HCT116 (cell line): ENCODE data around the gene MMEL1. TPM values are rescaled to one million over a fixed set of nuclear protein-coding genes. Genes with fewer than 3 reads are reported as not detected.

ENCODE experiments used
- ATAC-seq: fragments of 200-7000 bp; cut with Tn5 transposase; 2 replicates; pipeline ENCODE4 v1.9.1; 2020; ENCODE audit warnings: mild to moderate bottlenecking, moderate library complexity
- BruUV-seq: library from RNA; stranded (reverse); fragments of 400-500 nt; replicated peaks from 2 replicates; lab custom pipeline; 2021; lab: Mats Ljungman, UMichigan
- CTCF ChIA-PET: fragments of 300-600 bp; sonication (Branson Sonifier 250); formaldehyde crosslinking; loops from one replicate; lab custom pipeline; 2021; ENCODE audit warnings: antibody characterized with exemption; lab: Charles Lee
- POLR2A ChIA-PET: fragments of 300-600, 350-600 bp; sonication (Branson Sonifier 250); formaldehyde crosslinking; loops from one replicate; lab custom pipeline; 2021; ENCODE audit warnings: antibody characterized with exemption; lab: Charles Lee
- RAD21 ChIA-PET, 2 experiments: fragments of 300-600 bp; sonication (Branson Sonifier 250); formaldehyde crosslinking; loops; one replicate each; lab custom pipeline; 2023; ENCODE audit warnings: low total read pairs in 2 of 2; ENCODE audit not compliant: uncharacterized antibody in 2 of 2, unreplicated experiment in 2 of 2, low non-redundant PET in 1 of 2; lab: Charles Lee
- DNase-seq: peaks from one replicate; pipeline ENCODE4 v3.0.0-alpha.2; 2010; ENCODE audit warnings: low read depth, low spot score
- H2AFZ ChIP-seq: fragments of 200-600 bp; shearing (Covaris generic), sonication (generic); 2 replicates; pipeline ENCODE4 v1.6.1; 2017; ENCODE audit warnings: low read depth, mixed run types, mixed read lengths, antibody characterized with exemption, low read length; ENCODE audit not compliant: poor library complexity, severe bottlenecking
- H3K27ac ChIP-seq: 2 replicates; pipeline ENCODE4 v1.5.1; 2012; ENCODE audit warnings: low read depth, low read length
- H3K27me3 ChIP-seq: fragments of 200-600 bp; sonication (generic); 2 replicates; pipeline ENCODE4 v1.6.1; 2016; ENCODE audit warnings: mixed run types, low read length, mixed read lengths; ENCODE audit not compliant: insufficient read depth
- H3K36me3 ChIP-seq, 2 experiments: fragments of 200-500 bp in 1 of 2; fragments of 200-600 bp in 1 of 2; sonication (Bioruptor generic) in 1 of 2; sonication (generic) in 1 of 2; 2 replicates each; pipeline versions ENCODE4 v1.5.1 to v1.6.1; 2014 to 2016; ENCODE audit warnings: low read length in 2 of 2, inconsistent platforms in 1 of 2, mixed read lengths in 1 of 2, mixed run types in 1 of 2; ENCODE audit not compliant: insufficient read depth in 2 of 2, control insufficient read depth in 1 of 2
- H3K4me1 ChIP-seq, 2 experiments: fragments of 200-600 bp in 1 of 2; sonication (generic) in 1 of 2; 2 replicates each; pipeline versions ENCODE4 v1.5.1 to v1.6.1; 2012 to 2017; ENCODE audit warnings: low read length in 2 of 2, inconsistent platforms in 1 of 2, mild to moderate bottlenecking in 1 of 2, mixed read lengths in 1 of 2, mixed run types in 1 of 2, moderate library complexity in 1 of 2; ENCODE audit not compliant: insufficient read depth in 2 of 2, control insufficient read depth in 1 of 2
- H3K4me2 ChIP-seq: fragments of 200-600 bp; sonication (generic); 2 replicates; pipeline ENCODE4 v1.6.1; 2017; ENCODE audit warnings: mixed run types, low read length, mixed read lengths
- H3K4me3 ChIP-seq, 2 experiments: fragments of 200-600 bp in 1 of 2; sonication (generic) in 1 of 2; replicated peaks in 1 of 2; 2 replicates each; pipeline ENCODE4 v1.5.1; 2011 to 2016; ENCODE audit warnings: low read length in 2 of 2, control low read depth in 1 of 2, low read depth in 1 of 2, mild to moderate bottlenecking in 1 of 2, mixed read lengths in 1 of 2, mixed run types in 1 of 2
- H3K79me2 ChIP-seq: fragments of 200-600 bp; sonication (generic); 2 replicates; pipeline ENCODE4 v1.6.1; 2017; ENCODE audit warnings: mild to moderate bottlenecking, mixed run types, low read length, moderate library complexity, mixed read lengths; ENCODE audit not compliant: insufficient read depth
- H3K9ac ChIP-seq: fragments of 200-600 bp; sonication (generic); 2 replicates; pipeline ENCODE4 v1.6.1; 2016; ENCODE audit warnings: low read length, mixed read lengths
- H3K9me2 ChIP-seq: fragments of 200-600 bp; sonication (generic), shearing (Covaris generic); 2 replicates; pipeline ENCODE4 v1.6.1; 2017; ENCODE audit warnings: mixed run types, mild to moderate bottlenecking, moderate library complexity; ENCODE audit not compliant: insufficient read depth
- H3K9me3 ChIP-seq, 2 experiments: fragments of 200-500 bp in 1 of 2; fragments of 200-600 bp in 1 of 2; sonication (Bioruptor generic) in 1 of 2; sonication (generic) in 1 of 2; 2 replicates each; pipeline ENCODE4 v1.6.1; 2014 to 2017; ENCODE audit warnings: low read length in 2 of 2, mixed read lengths in 2 of 2, inconsistent platforms in 1 of 2, low read depth in 1 of 2, mild to moderate bottlenecking in 1 of 2, mixed run types in 1 of 2, moderate library complexity in 1 of 2; ENCODE audit not compliant: control insufficient read depth in 1 of 2, insufficient read depth in 1 of 2
- H4K20me1 ChIP-seq: fragments of 200-600 bp; sonication (generic), shearing (Covaris generic); 2 replicates; pipeline ENCODE4 v1.6.1; 2017; ENCODE audit warnings: mixed run types, mild to moderate bottlenecking, moderate library complexity; ENCODE audit not compliant: insufficient read depth
- ATF3 ChIP-seq: IDR thresholded peaks from 2 replicates; pipeline ENCODE4 v1.6.1; 2012
- CBX3 ChIP-seq: IDR thresholded peaks from 2 replicates; pipeline ENCODE4 v1.6.1; 2012; ENCODE audit warnings: low read depth
- CEBPB ChIP-seq: IDR thresholded peaks from 2 replicates; pipeline ENCODE4 v1.6.1; 2012; ENCODE audit warnings: low read depth
- EGR1 ChIP-seq: IDR thresholded peaks from 2 replicates; pipeline ENCODE4 v1.6.1; 2012; ENCODE audit warnings: low read depth
- ELF1 ChIP-seq: IDR thresholded peaks from 2 replicates; pipeline ENCODE4 v1.6.1; 2012; ENCODE audit warnings: low read depth, borderline replicate concordance
- FOSL1 ChIP-seq: IDR thresholded peaks from 2 replicates; pipeline ENCODE4 v1.6.1; 2012; ENCODE audit warnings: low read depth
- JUND ChIP-seq: IDR thresholded peaks from 2 replicates; pipeline ENCODE4 v1.6.1; 2012
- POLR2AphosphoS5 ChIP-seq: IDR thresholded peaks from 2 replicates; pipeline ENCODE4 v1.6.1; 2011; ENCODE audit warnings: mild to moderate bottlenecking, low read depth, low read length, moderate library complexity
- REST ChIP-seq: IDR thresholded peaks from 2 replicates; pipeline ENCODE4 v1.6.1; 2012; ENCODE audit warnings: low read depth
- SIN3A ChIP-seq: IDR thresholded peaks from 2 replicates; pipeline ENCODE4 v1.6.1; 2012; ENCODE audit warnings: low read depth
- SP1 ChIP-seq: IDR thresholded peaks from 2 replicates; pipeline ENCODE4 v1.6.1; 2012; ENCODE audit warnings: low read depth
- SRF ChIP-seq: IDR thresholded peaks from 2 replicates; pipeline ENCODE4 v1.6.1; 2012; ENCODE audit warnings: low read depth
- YY1 ChIP-seq: IDR thresholded peaks from 2 replicates; pipeline ENCODE4 v1.6.1; 2011; ENCODE audit warnings: low read length, low read depth, moderate library complexity, mild to moderate bottlenecking; ENCODE audit not compliant: insufficient replicate concordance; ENCODE audit errors: extremely low read depth
- ZBTB33 ChIP-seq: IDR thresholded peaks from 2 replicates; pipeline ENCODE4 v1.6.1; 2011; ENCODE audit warnings: mild to moderate bottlenecking, low read length, moderate library complexity; ENCODE audit not compliant: insufficient replicate concordance; ENCODE audit errors: extremely low read depth
- ZFX ChIP-seq: fragments of 450-650 bp; IDR thresholded peaks from 2 replicates; pipeline ENCODE4 v1.6.1; 2017
- intact Hi-C: fragments of 100-400 bp; cut with micrococcal nuclease; formaldehyde crosslinking; loops from 2 replicates; pipeline ENCODE4 v1.10.0; 2022
- total RNA-seq: library from RNA; stranded (reverse); gene quantifications from one replicate; pipeline ENCODE4 v1.2.1, GENCODE V29; 2021; ENCODE audit not compliant: unreplicated experiment

Gene MMEL1
- total RNA-seq, 1 experiment from 2014 or later, result 2.7 TPM

- Histone ChIP-seq H3K36me3 (no peaks in the 10 kb centered on the region), H3K9ac (no peak overlapping the region), H3K27me3 (no peaks in the 10 kb centered on the region), H3K4me3 (no peak overlapping the region), H3K9me3 (no peaks in the 10 kb centered on the region), H4K20me1 (no peaks in the 10 kb centered on the region), H3K9me2 (no peaks in the 10 kb centered on the region), H3K79me2 (no peaks in the 10 kb centered on the region), H3K4me2 (no peak overlapping the region), H3K27ac (no peak overlapping the region), H2AFZ (no peak overlapping the region), H3K4me1 (no peaks in the 10 kb centered on the region)
- no peak for TF ChIP-seq SP1
- no peak for TF ChIP-seq ELF1
- TF ChIP-seq CEBPB, result no peak
- TF ChIP-seq EGR1, result no peak
- no peak for TF ChIP-seq ZFX
- TF ChIP-seq JUND, result no peak
- TF ChIP-seq SIN3A, result no peak
- TF ChIP-seq CBX3, result no peak
- no peak for TF ChIP-seq REST
- no peak for TF ChIP-seq FOSL1
- TF ChIP-seq ATF3, result no peak
- no peak for TF ChIP-seq ZBTB33
- TF ChIP-seq SRF, result no peak
- no peak for TF ChIP-seq YY1
- TF ChIP-seq POLR2AphosphoS5, result no peak
- ChIA-PET CTCF (no interaction called here), RAD21 (no interaction called here), POLR2A (no interaction called here)
- ATAC-seq, result no peak
- no TSS peak for BruUV-seq
- intact Hi-C loops, result no loop called here
- DNase-seq, result no peak
Observed at GRCh38 chr1:2557482-2558400, 75.1 kb downstream of the MMEL1 start.
